ENCODE results near the gene CST5.
"Not testable (repeated sequence)": the region's sequence is repeated elsewhere in the genome, so short reads cannot be mapped to it uniquely, and the experiment has no call there.

The CST5 gene

DNA sequence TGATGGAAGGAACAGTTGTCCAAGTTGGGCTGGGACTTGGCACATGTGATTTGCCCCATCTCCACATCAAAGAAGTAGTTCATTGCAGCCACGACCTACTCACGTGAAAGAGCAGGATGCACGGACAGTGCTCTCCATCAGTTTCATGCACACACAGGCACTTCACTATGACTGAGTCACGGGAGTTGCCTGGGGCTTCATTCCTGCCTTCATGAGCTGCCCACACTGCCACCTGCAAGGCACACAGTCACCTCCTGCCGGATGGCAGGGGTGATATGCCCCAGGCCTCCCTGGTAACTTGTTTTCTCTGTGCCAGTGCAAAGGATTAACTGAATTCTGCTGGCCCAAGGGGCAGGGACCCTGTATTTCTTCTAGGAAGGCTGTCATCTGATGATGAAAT lies 22.8 kb downstream of the CST5 start:
- DNase-seq (ENCODE audit: low read depth, low spot score): no peak
- no peak overlapping the region for H3K4me3 ChIP-seq (ENCODE audit: low read length)
- no CpG with 5 or more reads among the region's 5 CpGs for WGBS (ENCODE audit: insufficient coverage, insufficient read length)

DNA sequence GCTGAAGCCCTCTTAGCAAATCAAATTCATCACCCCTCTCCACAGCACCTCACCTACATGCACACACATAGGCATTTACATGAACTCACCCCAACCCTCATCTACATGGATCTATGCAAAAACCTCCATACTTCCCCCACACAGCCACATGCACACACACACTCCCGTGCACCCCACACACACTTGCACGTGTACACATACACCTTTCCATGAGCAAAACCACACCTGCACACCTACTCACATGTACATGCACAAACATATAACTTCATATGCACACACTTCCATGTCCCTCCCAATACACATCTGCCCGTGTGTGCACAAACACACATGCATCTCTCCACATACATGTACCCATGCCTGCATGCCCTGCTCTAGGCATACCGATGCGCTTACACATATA lies 23.3 kb downstream of the CST5 start:
- H3K27me3 ChIP-seq (ENCODE audit: control insufficient read depth, insufficient read depth, low read length): no peaks in the 10 kb centered on the region
- H3K4me1 ChIP-seq (ENCODE audit: control insufficient read depth, insufficient read depth, low read length): no peaks in the 10 kb centered on the region
- no CpG with 5 or more reads among the region's 5 CpGs for WGBS (ENCODE audit: insufficient coverage, insufficient read length)
- no peak overlapping the region for H3K4me3 ChIP-seq (ENCODE audit: low read length)
- no peaks in the 10 kb centered on the region for H3K36me3 ChIP-seq (ENCODE audit: control insufficient read depth, insufficient read depth, low read length)
- DNase-seq (ENCODE audit: low read depth, low spot score): no peak
- H3K27ac ChIP-seq (ENCODE audit: low read length): no peak overlapping the region
- H3K9me3 ChIP-seq (ENCODE audit: control insufficient read depth, insufficient read depth, low read length): no peaks in the 10 kb centered on the region

More for the DNA sequence above, 22.8 kb downstream of the CST5 start:
- H3K4me1 ChIP-seq (ENCODE audit: control insufficient read depth, insufficient read depth, low read length): no peaks in the 10 kb centered on the region
- H3K36me3 ChIP-seq (ENCODE audit: control insufficient read depth, insufficient read depth, low read length): no peaks in the 10 kb centered on the region
- H3K9me3 ChIP-seq (ENCODE audit: control insufficient read depth, insufficient read depth, low read length): no peaks in the 10 kb centered on the region
- H3K27ac ChIP-seq (ENCODE audit: low read length): no peak overlapping the region
- no peaks in the 10 kb centered on the region for H3K27me3 ChIP-seq (ENCODE audit: control insufficient read depth, insufficient read depth, low read length)

DNA sequence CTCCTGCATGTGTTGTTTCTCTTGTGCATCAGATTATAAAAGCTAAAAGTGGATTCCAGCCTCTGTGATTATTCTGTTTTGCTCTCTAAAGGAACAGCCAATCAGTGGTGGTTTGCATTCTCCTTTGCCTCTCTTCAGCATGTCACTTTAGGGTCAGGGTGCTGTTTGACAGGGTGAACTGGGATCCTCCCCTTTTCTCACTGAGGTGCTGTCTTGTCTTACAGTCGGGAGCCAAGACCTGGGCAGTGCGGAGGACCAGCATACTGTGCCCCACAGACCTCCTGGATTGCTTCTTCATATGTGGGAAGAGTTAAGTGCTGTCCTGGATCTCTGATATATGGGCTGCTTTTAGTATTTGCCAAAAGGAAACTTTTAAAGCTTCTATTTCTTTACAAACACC lies 37.9 kb downstream of the CST5 start:
- no CpG with 5 or more reads among the region's 2 CpGs for WGBS (ENCODE audit: insufficient coverage, insufficient read length)
- DNase-seq (ENCODE audit: low read depth, low spot score): no peak
- Histone ChIP-seq H3K4me3 (ENCODE audit: low read length) (no peak overlapping the region), H3K27me3 (ENCODE audit: control insufficient read depth, insufficient read depth, low read length) (no peaks in the 10 kb centered on the region), H3K9me3 (ENCODE audit: control insufficient read depth, insufficient read depth, low read length) (no peaks in the 10 kb centered on the region), H3K27ac (ENCODE audit: low read length) (no peak overlapping the region), H3K36me3 (ENCODE audit: control insufficient read depth, insufficient read depth, low read length) (no peaks in the 10 kb centered on the region), H3K4me1 (ENCODE audit: control insufficient read depth, insufficient read depth, low read length) (no peaks in the 10 kb centered on the region)

DNA sequence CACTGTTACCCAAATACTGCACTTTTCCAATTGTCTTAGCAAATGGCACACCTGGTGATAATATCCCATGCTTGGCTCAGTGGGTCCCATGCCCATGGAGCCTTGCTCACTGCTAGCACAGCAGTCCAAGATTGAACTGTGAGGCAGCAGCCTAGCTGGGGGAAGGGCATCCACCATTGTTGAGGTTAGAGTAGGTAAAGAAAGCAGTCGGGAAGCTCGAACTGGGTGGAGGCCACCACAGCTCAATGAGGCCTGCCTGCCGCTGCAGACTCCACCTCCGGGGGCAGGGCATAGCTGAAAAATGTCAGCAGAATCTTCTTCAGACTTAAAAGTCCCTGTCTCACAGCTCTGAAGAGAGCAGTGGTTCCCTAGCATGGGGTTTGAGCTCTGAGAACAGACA lies 43.8 kb downstream of the CST5 start:
- no peak overlapping the region for H3K4me3 ChIP-seq (ENCODE audit: low read length)

DNA sequence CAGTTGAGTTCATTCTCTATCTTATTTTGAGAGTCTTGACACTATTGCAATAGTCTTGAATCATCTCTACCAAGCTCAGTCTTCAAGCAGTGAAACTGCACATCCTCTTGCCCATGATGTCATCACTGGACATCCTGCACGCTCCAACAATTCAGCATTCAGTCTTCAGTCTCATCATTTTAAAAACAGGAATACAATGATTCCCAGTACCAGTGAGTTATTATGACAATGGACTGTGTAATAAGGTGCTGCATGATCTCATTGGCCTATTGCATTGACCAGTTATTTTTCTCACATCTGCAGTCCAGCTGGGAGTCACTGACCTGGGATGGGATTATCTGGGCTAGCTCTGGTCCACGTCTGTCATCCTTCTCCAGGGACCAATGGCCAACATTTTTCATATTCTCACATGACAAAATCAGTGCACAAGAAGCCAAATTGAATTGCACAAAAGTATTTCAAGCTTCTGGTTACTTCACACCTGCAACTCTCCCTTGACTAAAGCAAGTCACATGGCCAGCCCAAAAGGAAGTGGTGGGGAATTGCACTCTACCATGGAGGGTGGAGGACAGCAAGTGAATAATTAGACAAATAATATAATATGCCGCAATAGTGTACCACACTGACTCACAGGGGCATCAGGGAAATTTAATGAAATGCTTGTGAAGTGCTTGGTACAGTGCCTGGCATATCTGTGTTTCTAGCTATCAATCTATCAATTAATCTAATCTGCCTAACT lies 46.6 kb downstream of the CST5 start:
- Histone ChIP-seq H3K36me3 (ENCODE audit: control insufficient read depth, insufficient read depth, low read length) (no peaks in the 10 kb centered on the region), H3K9me3 (ENCODE audit: control insufficient read depth, insufficient read depth, low read length) (no peaks in the 10 kb centered on the region), H3K4me1 (ENCODE audit: control insufficient read depth, insufficient read depth, low read length) (no peaks in the 10 kb centered on the region), H3K27me3 (ENCODE audit: control insufficient read depth, insufficient read depth, low read length) (no peaks in the 10 kb centered on the region), H3K27ac (ENCODE audit: low read length) (no peak overlapping the region), H3K4me3 (ENCODE audit: low read length) (no peak overlapping the region)
- no CpG with 5 or more reads among the region's 3 CpGs for WGBS (ENCODE audit: insufficient coverage, insufficient read length)
- no peak for DNase-seq (ENCODE audit: low read depth, low spot score)

More for the DNA sequence above, 43.8 kb downstream of the CST5 start:
- Histone ChIP-seq H3K27me3 (ENCODE audit: control insufficient read depth, insufficient read depth, low read length) (no peaks in the 10 kb centered on the region), H3K4me1 (ENCODE audit: control insufficient read depth, insufficient read depth, low read length) (no peaks in the 10 kb centered on the region), H3K9me3 (ENCODE audit: control insufficient read depth, insufficient read depth, low read length) (no peaks in the 10 kb centered on the region), H3K27ac (ENCODE audit: low read length) (no peak overlapping the region), H3K36me3 (ENCODE audit: control insufficient read depth, insufficient read depth, low read length) (no peaks in the 10 kb centered on the region)
- no CpG with 5 or more reads among the region's 4 CpGs for WGBS (ENCODE audit: insufficient coverage, insufficient read length)
- no peak for DNase-seq (ENCODE audit: low read depth, low spot score)

DNA sequence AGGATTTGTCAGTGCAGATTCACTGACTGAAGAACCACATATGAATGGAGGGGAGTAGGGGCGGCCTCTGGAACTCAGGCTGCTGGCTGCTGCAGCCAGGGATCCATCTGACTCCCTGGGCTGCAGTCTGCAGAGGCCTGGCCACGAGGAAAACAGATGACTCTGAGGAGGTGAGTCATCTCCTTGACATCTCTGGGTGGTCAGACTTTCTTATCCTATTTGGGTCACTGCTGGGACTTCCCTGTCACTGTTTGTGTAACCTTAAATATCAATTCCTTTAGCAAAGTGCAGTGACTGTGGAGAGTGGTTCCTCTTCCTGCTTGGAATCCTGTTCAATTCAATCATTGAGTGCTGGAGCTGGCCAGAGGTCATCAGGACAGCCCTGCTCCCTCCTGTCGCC lies 47.6 kb downstream of the CST5 start:
- WGBS (ENCODE audit: insufficient coverage, insufficient read length): no CpG with 5 or more reads among the region's 3 CpGs

DNA sequence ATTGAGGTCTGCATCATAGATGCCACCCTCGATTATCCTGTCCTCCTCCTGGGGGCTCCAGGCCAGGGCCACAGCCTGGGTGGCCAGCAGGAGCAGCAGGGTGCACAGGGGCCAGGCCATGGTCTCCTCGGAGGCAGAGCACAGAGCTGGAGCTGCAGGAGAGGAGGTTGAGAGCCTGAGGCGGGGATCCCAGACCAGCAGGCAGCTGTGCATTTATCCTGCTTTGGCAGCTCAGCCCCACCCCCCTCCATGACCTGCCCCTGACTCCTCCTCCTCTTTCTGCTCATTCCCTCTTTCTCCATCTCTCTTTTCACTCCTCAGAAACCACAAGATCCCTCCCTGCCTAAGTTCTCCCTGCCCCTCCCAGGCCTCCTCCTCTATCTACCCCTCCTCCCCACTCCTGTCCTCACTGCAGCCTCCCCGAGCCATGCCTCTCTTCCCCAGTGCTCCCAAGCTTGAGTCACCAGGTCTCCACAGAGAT lies 53.0 kb downstream of the CST5 start, which contains the start of gene CST2:
TSS of gene CST2 (minus strand) at position 189 of the 481 bp plus-strand sequence. CDS start at position 120, 69 bp downstream.
- no peak within 1 kb of the TSS for H3K4me3 ChIP-seq (ENCODE audit: low read length)
- no peaks in the 10 kb centered on the region for H3K9me3 ChIP-seq (ENCODE audit: control insufficient read depth, insufficient read depth, low read length)
- no peak for DNase-seq (ENCODE audit: low read depth, low spot score)
- H3K27ac ChIP-seq (ENCODE audit: low read length): no peak within 1 kb of the TSS
- no CpG with 5 or more reads among the region's 4 CpGs for WGBS (ENCODE audit: insufficient coverage, insufficient read length)
- 0 out of 2 replicates have a peak, but pooled peaks cover 2% of the 10 kb centered on the region for H3K27me3 ChIP-seq (ENCODE audit: control insufficient read depth, insufficient read depth, low read length)
- H3K36me3 ChIP-seq (ENCODE audit: control insufficient read depth, insufficient read depth, low read length): no peaks in the 10 kb centered on the region; the same call in 1 of the 2 replicates
- no peaks in the 10 kb centered on the region for H3K4me1 ChIP-seq (ENCODE audit: control insufficient read depth, insufficient read depth, low read length)

More for the DNA sequence above, 47.6 kb downstream of the CST5 start:
- not testable (repeated sequence) for H3K4me1 ChIP-seq (ENCODE audit: control insufficient read depth, insufficient read depth, low read length); H3K9me3 ChIP-seq (ENCODE audit: control insufficient read depth, insufficient read depth, low read length); H3K27ac ChIP-seq (ENCODE audit: low read length); H3K36me3 ChIP-seq (ENCODE audit: control insufficient read depth, insufficient read depth, low read length); H3K4me3 ChIP-seq (ENCODE audit: low read length); H3K27me3 ChIP-seq (ENCODE audit: control insufficient read depth, insufficient read depth, low read length); DNase-seq (ENCODE audit: low read depth, low spot score)

Measured in iPS DF 6.9 (cell line).